AG04449 (cell line): Measurements from ENCODE around the gene COL13A1.

Experiments
- CTCF ChIA-PET: fragments of 350-600 bp; formaldehyde crosslinking; extraction: SDS; loops from one replicate; lab custom pipeline; 2021; ENCODE audit warnings: antibody characterized with exemption; lab: Yijun Ruan, JAX
- POLR2A ChIA-PET: fragments of 400-600, 350-600 bp; formaldehyde crosslinking; extraction: SDS; loops from one replicate; lab custom pipeline; 2020; ENCODE audit warnings: antibody characterized with exemption, inconsistent platforms; lab: Yijun Ruan, JAX
- DNase-seq: peaks from one replicate; pipeline ENCODE4 v3.0.0-alpha.2; 2010; ENCODE audit warnings: low read depth, low spot score
- H3K4me3 ChIP-seq: 2 replicates; pipeline ENCODE4 v1.5.1; 2011; ENCODE audit warnings: low read depth, mild to moderate bottlenecking, control low read depth, low read length
- CTCF ChIP-seq: IDR thresholded peaks from one replicate; pipeline ENCODE4 v1.5.1; 2011; ENCODE audit warnings: mild to moderate bottlenecking, moderate library complexity, low read length, control low read depth, inconsistent platforms; ENCODE audit not compliant: insufficient read depth; ENCODE audit errors: missing control alignments

COL13A1 gene

GRCh38 chr10:69910561-69910960 lies 108.9 kb downstream of the COL13A1 start:
- no peak for TF ChIP-seq CTCF
- DNase-seq, result no peak
- POLR2A ChIA-PET, result no interaction called here
- no peak overlapping the region for H3K4me3 ChIP-seq
- CTCF ChIA-PET, result interaction anchor here (8.5 to 18.1 kb wide), 5 partner anchors 17 to 265 kb away, joined by 60 to 638 read pairs (median 218); partner anchors contain the start of gene COL13A1

GRCh38 chr10:69911613-69912528 lies 110.2 kb downstream of the COL13A1 start:
- ChIA-PET POLR2A (no interaction called here), CTCF (interaction anchor here (0.9 to 18.1 kb wide), 16 partner anchors 9 to 267 kb away, joined by 3 to 638 read pairs (median 5); partner anchors contain the start of gene COL13A1)
- no peak overlapping the region for H3K4me3 ChIP-seq
- no peak for TF ChIP-seq CTCF
- DNase-seq, result no peak

- ChIA-PET POLR2A (no interaction called here), CTCF (interaction anchor here (0.9 to 18.1 kb wide), 13 partner anchors 8 to 267 kb away, joined by 3 to 638 read pairs (median 7); partner anchors contain the start of gene COL13A1)
- H3K4me3 ChIP-seq, result no peak overlapping the region
Measured at GRCh38 chr10:69912589-69912988, 110.9 kb downstream of the COL13A1 start.

GRCh38 chr10:69913606-69914382 lies 112.1 kb downstream of the COL13A1 start:
- CTCF ChIA-PET, result interaction anchor here (0.7 to 18.1 kb wide), 46 partner anchors 9 to 282 kb away, joined by 3 to 638 read pairs (median 8); partner anchors contain the start of genes COL13A1 and TYSND1
- DNase-seq, result no peak
- H3K4me3 ChIP-seq, result no peak overlapping the region
- TF ChIP-seq CTCF, result no peak
- POLR2A ChIA-PET, result interaction anchor here (0.5 to 1.0 kb wide), 2 partner anchors 63 to 75 kb away, joined by 3 read pairs; no protein-coding TSS in a partner anchor

More at GRCh38 chr10:69912589-69912988, 110.9 kb downstream of the COL13A1 start:
- no peak for DNase-seq
- no peak for TF ChIP-seq CTCF

- POLR2A ChIA-PET, result interaction anchor here (0.5 to 1.0 kb wide), 2 partner anchors 62 to 76 kb away, joined by 3 read pairs; no protein-coding TSS in a partner anchor
- H3K4me3 ChIP-seq, result no peak overlapping the region
- DNase-seq, result no peak
- CTCF ChIA-PET, result interaction anchor here (0.7 to 18.1 kb wide), 63 partner anchors 8 to 399 kb away, joined by 3 to 638 read pairs (median 6); partner anchors contain the start of genes COL13A1 and TYSND1
- TF ChIP-seq CTCF, result peak; percentile 96
Measured at GRCh38 chr10:69914398-69915214, 112.9 kb downstream of the COL13A1 start.
